Kidney epithelial cell (primary cell): ENCODE results near the gene OPCML. TPM values are rescaled to one million over a fixed set of nuclear protein-coding genes. Genes with fewer than 3 reads are reported as not detected.

Source experiments
- DNase-seq: peaks from one replicate; pipeline ENCODE4 v3.0.0-alpha.2; 2010; ENCODE audit warnings: low read depth
- H3K27me3 ChIP-seq: 2 replicates; pipeline ENCODE4 v1.6.0; 2011; ENCODE audit warnings: low read length; ENCODE audit not compliant: control insufficient read depth, insufficient read depth
- H3K36me3 ChIP-seq: 2 replicates; pipeline ENCODE4 v1.5.1; 2011; ENCODE audit warnings: low read length; ENCODE audit not compliant: control insufficient read depth, insufficient read depth
- H3K4me3 ChIP-seq: 2 replicates; pipeline ENCODE4 v1.5.1; 2011; ENCODE audit warnings: low read depth, mild to moderate bottlenecking, control low read depth, low read length
- total RNA-seq: library from RNA; depleted of rRNA; stranded (reverse); fragments of >200 nt; gene quantifications from 2 replicates; pipeline ENCODE4 v1.2.3, GENCODE V29; 2015
- TF ChIP-seq, protein P1 (sequence below): IDR thresholded peaks from 2 replicates; pipeline ENCODE4 v1.5.1; 2011; ENCODE audit warnings: mild to moderate bottlenecking, moderate library complexity, low read length, control low read depth, inconsistent platforms; ENCODE audit not compliant: insufficient read depth, poor library complexity, severe bottlenecking

The OPCML gene
- total RNA-seq, 1 donor from 2014 or later = under 0.01 TPM

DNA sequence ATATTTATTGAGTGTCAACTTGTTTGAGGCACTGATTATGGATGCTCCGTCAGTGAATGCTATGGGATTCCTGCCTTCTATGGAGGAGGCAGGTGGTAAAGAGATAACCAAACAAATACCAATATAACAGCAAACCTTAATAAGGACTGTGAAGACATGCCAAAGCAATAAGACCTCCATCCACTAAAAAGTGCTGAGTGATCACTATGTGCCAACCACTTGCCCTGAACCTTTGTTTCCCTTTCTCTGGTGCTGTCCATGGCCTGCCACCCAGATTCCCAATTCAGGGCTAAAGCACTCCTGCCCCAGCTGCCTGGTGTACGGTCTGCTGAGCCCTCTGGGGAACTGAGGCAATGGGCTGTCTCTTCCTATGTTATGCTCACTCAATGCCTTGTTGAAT is 1074.9 kb downstream of the OPCML start:
- DNase-seq = no peak
- no peaks in the 10 kb centered on the region for H3K27me3 ChIP-seq
- H3K4me3 ChIP-seq = no peak overlapping the region
- TF ChIP-seq, protein P1, sequence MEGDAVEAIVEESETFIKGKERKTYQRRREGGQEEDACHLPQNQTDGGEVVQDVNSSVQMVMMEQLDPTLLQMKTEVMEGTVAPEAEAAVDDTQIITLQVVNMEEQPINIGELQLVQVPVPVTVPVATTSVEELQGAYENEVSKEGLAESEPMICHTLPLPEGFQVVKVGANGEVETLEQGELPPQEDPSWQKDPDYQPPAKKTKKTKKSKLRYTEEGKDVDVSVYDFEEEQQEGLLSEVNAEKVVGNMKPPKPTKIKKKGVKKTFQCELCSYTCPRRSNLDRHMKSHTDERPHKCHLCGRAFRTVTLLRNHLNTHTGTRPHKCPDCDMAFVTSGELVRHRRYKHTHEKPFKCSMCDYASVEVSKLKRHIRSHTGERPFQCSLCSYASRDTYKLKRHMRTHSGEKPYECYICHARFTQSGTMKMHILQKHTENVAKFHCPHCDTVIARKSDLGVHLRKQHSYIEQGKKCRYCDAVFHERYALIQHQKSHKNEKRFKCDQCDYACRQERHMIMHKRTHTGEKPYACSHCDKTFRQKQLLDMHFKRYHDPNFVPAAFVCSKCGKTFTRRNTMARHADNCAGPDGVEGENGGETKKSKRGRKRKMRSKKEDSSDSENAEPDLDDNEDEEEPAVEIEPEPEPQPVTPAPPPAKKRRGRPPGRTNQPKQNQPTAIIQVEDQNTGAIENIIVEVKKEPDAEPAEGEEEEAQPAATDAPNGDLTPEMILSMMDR = no peak
- H3K36me3 ChIP-seq = no peaks in the 10 kb centered on the region

DNA sequence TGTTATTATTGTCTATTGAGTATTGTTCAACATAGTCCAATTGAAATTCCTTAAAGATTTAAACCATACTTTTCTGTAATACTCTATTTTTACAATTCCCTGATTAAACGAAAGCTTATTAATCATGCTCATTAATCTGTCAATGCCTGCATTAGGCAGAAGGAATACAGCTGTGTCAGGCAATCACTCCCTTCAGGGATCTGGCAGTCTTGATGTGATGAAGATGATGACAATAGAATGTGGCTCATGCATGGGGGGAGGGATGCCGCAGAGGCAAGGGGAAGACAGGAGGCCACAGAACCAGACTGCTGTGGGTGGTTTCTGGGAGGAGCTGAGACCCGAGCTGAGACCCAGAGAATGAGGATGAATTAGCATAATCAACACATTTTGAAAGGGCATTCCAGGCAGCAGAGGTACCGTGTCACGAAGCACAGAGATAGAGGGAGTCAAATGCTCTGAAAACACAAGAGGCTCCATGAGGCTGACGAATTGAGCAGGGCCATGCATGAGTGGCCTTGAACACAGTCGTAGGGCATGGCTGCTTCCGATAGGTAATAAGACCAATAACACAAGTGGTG is 1075.5 kb downstream of the OPCML start:
- DNase-seq = no peak
- no peak overlapping the region for H3K4me3 ChIP-seq

DNA sequence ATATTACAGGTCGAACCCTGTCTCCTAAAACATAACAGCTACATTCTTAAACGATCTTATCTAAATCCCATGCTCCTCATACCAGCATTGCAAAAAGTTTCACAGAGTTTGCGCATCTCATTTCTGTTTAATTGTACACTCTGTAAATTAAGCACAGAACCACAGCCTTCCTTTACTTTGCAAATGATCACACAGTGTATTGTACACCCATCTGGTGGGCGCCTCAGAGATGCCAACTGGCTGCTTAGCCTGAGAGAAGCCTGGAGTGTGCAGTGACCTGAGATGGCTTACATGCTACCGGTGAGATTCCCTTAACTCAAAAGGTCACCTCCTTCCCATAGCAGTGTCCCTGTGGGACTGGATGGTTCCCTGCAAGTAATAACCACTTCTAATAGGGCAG is 1077.3 kb downstream of the OPCML start:
- TF ChIP-seq, protein P1 = no peak
- Histone ChIP-seq H3K4me3 (no peak overlapping the region), H3K36me3 (no peaks in the 10 kb centered on the region), H3K27me3 (no peaks in the 10 kb centered on the region)
- DNase-seq = no peak

More for the DNA sequence above, 1075.5 kb downstream of the OPCML start:
- Histone ChIP-seq H3K27me3 (no peaks in the 10 kb centered on the region), H3K36me3 (no peaks in the 10 kb centered on the region)
- TF ChIP-seq, protein P1 = no peak

DNA sequence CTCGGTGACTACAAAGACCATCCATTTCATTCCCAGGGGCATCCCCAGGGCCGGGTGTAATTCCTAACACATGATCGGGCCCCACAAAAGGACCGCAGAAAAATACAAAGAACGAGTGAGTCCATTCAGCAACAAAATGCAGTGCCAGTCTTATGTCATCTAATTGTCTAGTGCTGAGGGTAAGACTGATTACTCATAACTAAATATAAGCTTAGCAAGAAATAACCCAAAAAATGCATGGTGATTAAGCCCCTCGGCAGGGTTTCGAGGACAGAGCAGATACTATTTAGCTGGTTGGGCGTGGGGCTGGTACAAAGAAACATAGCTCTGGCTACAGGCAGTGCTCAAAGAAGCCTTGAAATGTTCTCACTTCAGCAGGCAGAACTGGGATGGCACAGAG is 1078.9 kb downstream of the OPCML start:
- no peaks in the 10 kb centered on the region for H3K36me3 ChIP-seq
- no peaks in the 10 kb centered on the region for H3K27me3 ChIP-seq
- no peak overlapping the region for H3K4me3 ChIP-seq
- TF ChIP-seq, protein P1 = no peak
- no peak for DNase-seq

DNA sequence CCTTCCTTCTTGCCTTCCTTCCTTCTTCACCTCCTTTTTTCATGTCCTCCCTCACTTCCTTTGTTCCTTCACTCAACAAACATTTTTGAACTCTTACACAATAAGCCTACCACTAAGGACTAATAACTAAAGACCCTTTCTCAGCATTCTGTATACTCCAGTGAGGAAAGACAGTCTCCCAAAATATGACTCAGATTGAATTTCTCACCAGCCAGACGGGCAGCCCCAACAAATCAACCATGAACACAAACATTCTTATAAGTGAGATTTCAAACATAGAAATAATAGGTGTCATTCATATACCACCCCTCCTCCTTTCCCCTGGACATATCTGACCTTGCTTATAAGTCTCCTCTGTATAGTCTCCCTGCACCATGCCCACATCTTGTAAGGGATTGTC is 1079.7 kb downstream of the OPCML start:
- Histone ChIP-seq H3K4me3 (no peak overlapping the region), H3K27me3 (no peaks in the 10 kb centered on the region), H3K36me3 (no peaks in the 10 kb centered on the region)
- DNase-seq = no peak
- TF ChIP-seq, protein P1 = no peak

DNA sequence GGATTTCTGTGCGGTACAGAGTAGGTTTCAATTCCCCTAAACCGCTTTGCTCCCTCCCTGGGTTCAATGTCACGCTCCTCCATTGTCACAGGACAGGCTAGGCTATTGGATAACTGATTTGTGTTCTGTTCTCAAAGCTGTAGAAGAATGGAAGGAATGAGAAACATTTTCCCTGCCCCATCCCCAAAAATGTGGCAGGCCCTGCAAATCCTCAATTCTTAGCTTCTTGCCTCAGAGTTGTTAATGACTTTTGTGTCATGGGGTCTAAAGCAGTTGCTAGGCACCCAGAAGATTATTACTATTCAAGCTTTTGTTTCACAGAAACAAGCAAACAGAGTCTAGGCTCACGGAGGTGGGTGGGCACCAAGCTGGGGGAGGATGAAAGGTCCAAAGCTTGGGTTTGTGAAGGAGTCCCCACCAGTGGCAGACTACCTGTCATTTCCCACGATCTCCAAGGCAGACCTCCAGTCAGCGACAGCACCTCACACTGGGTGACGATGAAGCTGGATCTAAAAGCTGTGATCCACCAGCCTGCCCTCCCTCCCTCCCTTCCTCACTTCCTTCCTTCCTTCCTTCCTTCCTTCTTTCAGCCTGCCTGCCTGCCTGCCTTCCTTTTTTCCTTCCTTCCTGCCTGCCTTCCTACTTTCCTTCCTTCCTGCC is 1080.2 kb downstream of the OPCML start:
- Histone ChIP-seq H3K27me3 (no peaks in the 10 kb centered on the region), H3K4me3 (no peak overlapping the region), H3K36me3 (no peaks in the 10 kb centered on the region)
- TF ChIP-seq, protein P1 = no peak
- DNase-seq = no peak
